NCI-H446 treated with DMSO at 0.1 percent for 48 hours (cell line): Measurements from ENCODE around the gene OPN5.
"Not testable (repeated sequence)": the region's sequence is repeated elsewhere in the genome, so short reads cannot be mapped to it uniquely, and the experiment has no call there.

ENCODE experiments used
- DNase-seq: peaks from one replicate; lab custom pipeline; 2025; lab: John Stamatoyannopoulos, UW

The OPN5 gene, protein sequence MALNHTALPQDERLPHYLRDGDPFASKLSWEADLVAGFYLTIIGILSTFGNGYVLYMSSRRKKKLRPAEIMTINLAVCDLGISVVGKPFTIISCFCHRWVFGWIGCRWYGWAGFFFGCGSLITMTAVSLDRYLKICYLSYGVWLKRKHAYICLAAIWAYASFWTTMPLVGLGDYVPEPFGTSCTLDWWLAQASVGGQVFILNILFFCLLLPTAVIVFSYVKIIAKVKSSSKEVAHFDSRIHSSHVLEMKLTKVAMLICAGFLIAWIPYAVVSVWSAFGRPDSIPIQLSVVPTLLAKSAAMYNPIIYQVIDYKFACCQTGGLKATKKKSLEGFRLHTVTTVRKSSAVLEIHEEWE

DNA sequence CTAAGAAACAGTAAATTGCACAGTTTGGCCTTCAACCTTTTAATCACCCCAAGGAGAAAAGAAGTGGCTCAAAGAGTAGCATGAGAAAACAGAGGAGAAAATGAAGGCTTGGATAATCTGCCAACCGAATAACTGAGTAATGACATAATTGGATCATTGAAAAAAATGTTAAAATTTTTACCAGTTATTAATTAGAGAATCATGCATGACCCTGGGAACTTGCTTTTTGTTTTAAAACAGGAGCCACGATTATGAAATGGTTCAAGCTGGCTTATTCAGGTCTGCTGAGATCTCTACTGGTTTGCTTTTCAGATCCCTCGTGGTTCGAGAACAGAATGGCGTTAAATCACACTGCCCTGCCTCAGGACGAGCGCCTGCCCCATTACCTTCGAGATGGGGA lies at the start of gene OPN5:
OPN5 (plus strand) TSS at position 301 of the 400 bp plus-strand sequence; CDS start at position 336, 35 bp downstream.
- no peak for DNase-seq

DNA sequence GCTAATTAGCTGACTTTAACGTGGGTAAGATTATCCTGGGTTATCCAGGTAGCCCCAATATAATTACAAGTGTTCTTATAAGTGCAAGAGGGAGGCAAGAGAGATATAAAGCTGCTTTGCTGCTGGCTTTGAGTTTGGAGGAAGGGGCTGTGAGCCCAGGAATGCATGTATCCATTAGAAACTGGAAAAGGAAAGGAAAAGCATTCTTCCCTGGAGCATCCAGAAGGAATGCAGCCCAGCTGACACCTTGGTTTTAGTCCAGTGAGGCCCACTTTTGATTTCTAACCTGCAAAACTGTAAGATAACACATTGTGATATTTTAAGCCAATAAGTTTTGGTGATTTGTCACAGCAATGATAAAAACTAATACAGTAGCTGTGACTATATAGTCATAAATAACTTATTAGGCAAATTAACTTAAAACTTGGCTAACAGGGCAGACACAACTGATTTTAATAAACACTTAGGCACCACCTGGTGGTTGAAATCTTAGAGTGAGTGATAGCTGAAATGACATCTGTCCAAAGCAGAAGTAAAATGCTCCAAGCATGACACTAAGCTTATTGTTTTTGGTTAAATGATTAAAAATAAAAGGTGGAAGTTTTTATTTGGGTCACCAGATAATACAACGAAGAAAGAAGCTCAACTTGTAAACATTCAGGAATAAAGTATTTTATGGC lies 47.8 kb upstream of the OPN5 start:
- peak; percentile 18 for DNase-seq

DNA sequence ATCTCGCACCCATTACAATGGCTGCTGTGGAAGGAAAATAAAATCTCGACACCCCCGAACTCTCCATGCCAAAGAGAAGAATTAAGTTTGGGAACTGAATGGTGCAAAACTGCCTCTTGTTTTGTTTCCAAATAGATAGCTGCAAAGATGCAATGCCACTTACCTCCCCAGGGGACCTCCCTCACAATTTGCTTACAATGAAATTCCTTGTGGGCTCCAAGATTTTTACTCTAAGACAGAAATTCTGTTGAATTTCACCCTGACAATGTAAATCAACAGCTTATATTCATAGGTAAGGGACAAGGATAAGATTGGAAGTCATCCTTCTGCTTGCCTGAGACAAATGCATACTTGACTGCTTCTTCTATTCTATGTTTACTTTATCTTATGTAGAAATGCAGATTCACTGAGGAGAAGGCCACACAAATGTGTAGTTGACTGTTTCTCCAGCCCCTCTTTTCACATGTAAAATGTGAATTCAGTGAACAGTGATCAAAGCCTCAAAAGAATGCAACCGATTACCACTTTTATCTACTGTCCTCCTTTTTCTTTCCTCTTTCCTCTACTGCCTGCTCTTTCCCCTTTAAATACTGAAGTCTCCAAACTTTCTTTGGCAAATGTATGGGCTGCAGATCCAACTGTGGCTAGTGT lies 46.9 kb upstream of the OPN5 start:
- DNase-seq, result no peak

- DNase-seq, result no peak
These were observed 45.6 kb upstream of the OPN5 start for GRCh38 chr6:47736083-47736700.

DNA sequence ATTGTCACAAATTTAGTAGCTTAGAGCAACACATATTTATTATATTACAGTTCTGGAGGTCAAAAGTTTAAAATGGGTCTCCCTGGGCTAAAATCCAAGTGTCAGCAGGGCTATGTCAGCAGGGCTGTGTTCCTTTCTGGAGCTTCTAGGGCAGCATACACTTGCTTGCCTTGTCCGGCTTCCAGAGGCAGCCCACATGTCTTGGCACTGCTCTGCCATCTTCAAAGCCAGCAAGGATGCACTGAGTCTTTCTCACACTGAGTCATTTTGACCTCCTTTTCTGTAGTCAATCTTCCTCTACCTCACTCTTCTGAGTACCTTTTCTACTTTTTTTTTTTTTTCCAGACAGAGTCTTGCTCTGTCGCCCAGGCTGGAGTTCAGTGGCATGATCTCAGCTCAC lies 44.4 kb upstream of the OPN5 start:
- DNase-seq, result peak; percentile 8

GRCh38 chr6:47740714-47741113 lies 41.1 kb upstream of the OPN5 start:
- no peak for DNase-seq

DNA sequence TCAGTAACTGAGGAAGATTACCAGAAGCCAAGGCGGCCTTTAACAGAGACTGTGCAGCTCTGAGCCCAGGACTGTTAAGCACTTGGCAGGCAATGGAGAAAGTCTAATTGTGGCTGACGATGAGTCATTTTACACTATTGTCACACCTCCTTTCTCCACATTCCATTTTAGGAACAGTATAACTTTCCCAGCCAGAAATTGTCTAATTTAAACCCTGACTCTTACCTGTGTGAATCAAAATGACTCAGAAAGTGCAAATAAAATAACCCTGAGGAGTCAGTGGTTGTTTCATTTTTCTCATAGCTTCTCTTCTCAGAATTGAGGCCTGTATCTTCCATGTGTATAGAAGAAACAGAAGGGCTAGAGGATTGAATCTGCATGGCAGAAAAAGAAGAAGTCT lies 40.0 kb upstream of the OPN5 start:
- peak; percentile 43 for DNase-seq

- DNase-seq, result peak; percentile 39
These were observed 38.1 kb upstream of the OPN5 start for GRCh38 chr6:47743744-47744143.

- DNase-seq, result not testable (repeated sequence)
These were observed 36.6 kb upstream of the OPN5 start for GRCh38 chr6:47745269-47745668.

DNA sequence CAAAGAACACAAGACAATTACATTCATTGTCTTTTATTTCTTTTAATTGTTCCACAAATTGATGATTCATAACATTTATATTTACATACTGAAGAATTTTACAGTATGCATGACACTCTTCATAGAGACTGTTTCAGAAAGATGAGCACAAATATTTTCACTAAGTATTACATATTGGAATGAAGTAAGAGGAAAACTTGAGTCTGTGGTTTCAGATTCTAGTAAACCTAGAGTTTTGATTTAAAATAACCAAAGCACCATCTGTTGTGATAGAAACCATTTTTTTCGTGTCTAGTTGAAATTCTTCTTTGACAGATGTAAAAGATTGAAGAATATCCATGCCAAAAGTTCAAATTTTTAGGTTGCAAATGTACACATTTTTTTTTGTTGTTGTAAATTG lies 32.1 kb upstream of the OPN5 start:
- DNase-seq, result no peak

DNA sequence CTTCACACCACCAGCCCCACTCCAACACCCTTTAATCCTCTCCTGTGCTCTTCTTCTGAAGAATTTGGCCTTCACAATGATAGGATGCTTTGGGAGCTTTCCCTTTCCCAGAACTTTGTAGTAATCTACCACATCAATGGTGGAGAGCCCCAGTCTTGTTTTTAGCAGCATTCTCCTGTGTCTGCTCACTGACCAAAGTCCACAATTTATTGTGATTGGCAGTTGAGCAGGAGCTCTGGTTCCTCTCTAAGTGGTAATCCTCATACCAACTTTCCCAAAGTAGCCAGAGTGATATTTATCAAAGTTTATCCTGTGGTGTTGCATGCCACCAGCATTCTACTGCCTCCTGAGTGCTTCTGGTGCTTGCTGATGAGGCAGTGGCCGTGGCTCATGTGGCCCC lies 29.0 kb upstream of the OPN5 start:
- DNase-seq, result no peak

DNA sequence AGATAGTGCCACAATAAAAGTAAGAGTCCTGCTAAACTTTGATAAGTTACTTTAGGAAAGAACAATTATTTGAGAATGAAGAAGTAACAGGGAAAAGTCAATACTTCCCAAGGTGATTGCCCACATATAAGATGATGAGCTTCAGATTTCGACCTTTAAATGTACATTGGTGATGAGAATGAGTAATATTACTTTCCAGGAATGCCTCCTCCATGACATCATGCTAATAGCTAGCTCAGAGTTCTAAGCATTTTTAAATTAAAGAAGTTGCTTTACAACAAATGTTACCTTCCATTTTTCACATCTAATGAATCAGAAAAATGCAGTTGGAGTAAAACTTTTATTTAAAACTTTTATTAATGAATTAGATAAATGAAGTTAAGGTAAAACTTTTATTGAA lies 22.5 kb upstream of the OPN5 start:
- no peak for DNase-seq

- no peak for DNase-seq
These were observed 19.3 kb upstream of the OPN5 start for GRCh38 chr6:47762502-47762901.

DNA sequence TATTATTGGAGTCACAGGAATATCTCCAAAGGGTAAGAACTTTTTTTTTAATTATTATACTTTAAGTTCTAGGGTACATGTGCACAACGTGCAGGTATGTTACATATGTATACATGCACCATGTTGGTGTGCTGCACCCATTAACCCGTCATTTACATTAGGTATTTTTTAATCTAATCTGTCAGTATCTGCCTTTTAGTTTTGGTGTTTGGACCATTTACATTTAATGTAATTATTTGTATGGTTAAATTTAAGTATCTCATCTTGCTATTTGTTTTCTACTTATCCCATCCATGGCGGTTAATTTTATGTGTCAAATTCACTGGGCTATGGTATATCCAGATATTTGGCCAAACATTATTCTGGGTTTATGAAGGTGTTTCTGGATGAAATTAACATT lies 15.4 kb upstream of the OPN5 start:
- DNase-seq, result no peak

DNA sequence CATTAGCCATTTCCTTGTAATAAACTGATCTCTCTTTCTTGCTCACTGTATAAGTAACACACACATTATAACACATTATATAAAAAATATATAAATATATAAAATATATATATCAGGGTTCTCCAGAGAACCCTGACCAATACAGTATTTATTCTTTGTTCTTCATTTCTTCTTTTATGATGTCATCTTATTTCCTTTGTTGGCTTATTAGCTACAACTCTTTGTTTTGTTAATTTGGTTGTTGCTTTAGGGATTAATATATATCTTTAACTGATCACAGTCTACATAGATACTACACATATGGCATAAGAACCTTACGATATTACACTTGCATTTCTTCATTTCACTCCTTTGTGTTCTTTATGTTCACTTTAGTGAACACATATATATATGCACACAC lies 14.7 kb upstream of the OPN5 start:
- no peak for DNase-seq

DNA sequence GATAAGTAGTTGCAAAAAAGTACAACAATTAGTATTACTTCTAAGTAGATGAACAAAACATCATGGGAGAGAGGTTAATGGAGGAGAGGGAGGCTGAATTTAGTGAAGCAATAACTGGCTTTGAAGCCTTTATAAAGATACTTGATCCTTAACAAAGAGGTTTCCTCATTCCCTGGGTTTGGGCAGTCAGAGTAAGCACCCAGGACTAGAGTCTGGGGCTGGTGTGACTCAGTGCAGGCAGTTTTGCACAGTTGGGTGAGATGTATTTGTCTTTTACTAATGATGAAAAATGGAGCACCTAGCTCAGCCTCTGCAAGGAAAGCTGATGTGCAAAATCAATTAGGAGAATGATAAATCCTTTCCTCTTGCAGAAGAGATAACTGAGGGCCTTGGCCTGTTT lies 11.8 kb upstream of the OPN5 start:
- no peak for DNase-seq

DNA sequence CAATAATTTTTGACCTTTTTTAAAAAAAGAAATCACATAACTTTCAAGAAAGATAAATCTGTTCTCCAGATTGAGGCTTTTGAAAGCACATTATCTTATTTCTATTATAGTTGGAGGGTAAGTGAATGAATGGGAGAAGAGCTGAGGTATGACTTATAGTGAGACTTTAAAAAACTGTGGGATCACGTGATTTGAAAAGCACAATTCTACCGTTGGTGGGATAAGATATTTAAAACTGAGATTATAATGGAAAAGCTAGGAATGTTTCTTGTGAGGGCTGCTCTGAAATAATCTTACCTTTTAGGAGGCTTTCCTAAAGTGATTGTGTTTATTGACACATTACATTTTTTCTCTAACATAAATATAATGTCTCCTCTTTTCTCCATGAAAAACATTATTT lies 9.5 kb upstream of the OPN5 start:
- no peak for DNase-seq

DNA sequence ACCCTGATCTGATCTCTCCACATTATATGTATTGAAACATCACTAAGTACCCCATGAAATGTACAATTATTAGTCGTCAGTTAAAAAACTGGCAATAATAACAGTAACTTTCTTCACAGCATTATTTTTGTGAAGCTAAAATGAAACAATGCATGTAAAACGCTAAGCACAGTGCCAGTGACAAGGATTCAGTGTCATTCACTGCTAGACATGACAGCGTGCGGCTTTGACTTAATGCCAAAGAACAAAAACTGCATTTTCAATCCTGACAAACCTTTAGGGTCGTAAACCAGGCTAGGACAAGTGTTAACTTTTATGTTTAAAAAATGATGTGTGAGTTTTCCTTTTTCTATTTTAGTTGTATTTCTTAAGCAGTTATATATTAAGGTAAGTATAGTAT lies 8.8 kb upstream of the OPN5 start:
- DNase-seq, result no peak

DNA sequence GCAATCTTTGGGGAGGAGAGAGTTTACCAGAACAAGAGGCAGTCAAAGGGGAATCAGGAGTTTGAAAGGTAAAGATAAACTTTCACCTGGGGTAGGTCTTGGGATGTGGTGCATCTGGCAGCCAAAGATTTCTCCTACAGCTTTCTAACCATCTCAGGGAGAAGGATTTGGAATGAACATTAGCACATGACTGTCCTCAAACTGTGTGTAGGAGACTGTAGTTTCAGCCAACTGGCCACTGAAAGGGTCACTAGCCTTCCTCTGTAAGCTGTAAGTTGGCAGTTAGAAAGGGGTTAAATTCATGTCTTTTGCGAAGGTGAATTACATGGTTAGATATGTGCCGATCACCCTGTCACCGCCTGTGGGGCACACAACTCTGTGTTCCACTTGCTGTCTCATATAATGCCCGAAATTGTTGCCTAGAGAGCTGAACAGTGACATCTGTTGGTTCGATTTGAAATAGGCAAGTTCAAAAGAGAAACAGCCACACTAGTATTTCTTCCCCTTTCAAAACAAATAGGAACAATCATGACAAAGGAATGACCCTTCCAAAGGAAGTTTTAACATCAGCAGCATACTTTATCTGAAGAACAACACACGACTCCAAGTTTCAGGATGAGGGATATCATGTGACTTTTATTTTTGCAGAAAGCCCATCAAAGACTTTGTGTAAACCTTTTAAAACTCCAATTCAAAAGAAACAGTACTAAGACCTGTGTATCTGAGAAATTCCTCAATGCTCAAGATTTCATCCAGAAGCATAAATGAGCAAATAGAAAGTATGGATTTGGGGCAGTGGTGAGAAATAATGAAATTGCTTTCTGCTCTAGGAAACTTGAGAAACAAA lies 1.1 kb upstream of the OPN5 start:
- peak; percentile 52 for DNase-seq

DNA sequence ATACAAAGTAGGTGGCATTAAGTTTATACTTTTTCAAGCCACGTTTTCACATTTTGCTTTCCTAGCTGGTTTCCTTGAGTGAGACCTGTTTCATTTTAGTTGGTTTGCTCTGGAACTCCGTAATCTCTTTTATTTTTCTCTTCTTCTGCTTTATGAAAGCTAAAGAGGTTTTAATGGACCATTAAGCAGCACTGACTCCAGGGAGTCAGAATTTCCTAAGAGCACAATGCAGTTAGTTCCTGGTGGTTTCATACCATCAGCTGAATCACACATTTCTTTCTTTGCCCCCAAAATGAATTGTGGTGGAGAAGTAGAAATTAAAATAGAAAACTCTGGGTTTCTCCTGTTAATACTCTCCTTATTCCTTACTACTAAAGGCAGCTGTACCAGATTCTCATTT lies 3.4 kb downstream of the OPN5 start:
- DNase-seq, result no peak

DNA sequence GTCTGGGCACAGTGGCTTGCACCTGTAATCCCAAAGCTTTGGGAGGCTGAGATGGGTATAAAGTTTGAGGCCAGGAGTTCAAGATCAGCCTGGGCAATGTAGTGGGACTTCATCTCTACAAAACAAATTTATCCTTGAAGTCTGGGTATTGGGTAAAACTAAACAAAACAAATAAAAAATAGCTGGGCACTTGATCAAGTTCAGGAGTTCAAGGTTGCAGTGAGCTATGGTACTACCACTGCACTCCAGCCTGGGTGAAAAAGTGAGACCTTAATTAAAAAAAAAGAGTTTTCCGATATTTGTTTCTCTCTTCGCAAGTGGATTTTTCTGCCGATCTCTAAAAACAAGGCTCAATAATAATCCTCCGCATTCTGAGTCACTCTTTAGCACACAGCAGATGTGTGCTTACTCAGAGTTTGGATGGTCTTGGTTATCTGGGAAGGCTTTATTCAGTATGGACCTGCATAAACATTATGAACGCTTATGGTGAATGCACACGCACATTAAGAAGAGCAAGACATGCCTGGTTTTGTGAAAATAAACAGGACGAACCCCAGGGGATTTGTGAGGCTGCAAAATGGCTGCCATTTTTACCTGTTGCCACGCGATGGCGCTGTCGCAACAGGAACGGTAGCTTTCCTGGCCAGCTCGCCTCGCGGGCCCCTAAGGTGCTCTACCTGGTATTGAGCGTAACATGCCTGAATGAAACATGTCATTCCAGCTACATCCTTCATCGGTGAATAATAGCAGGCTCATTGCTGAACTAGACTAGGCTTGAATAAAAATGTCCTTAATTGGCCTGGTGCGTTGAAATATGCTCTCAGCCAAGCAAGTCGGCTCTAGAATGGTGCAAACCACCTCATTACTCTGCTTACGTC lies 6.0 kb downstream of the OPN5 start:
- peak; percentile 57 for DNase-seq
